ENCODE data around the gene RAP1GAP.
"Not testable (repeated sequence)": the region's sequence is repeated elsewhere in the genome, so short reads cannot be mapped to it uniquely, and the experiment has no call there.

Gene RAP1GAP

DNA sequence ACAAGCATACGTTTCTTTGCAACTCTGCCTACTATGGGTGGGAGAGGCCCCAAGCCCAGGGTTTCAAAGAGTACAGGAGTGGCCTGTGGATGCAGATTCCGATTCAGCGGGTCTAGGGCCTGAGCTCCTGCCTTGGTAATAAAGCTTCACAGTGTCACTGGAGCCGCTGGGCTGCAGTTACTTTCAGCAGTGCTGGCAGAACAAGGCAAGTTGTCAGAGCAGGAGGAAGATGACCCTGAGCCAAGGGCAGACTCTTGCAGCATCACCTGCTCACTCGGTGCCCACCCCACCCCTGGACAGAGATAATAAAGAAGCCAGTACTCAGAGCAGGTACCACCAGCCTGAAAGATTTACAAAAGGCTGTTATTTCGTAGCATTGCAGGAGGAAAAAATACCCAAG, 8.0 kb upstream of the RAP1GAP start:
- DNase-seq (ENCODE audit: low spot score), result no peak

DNA sequence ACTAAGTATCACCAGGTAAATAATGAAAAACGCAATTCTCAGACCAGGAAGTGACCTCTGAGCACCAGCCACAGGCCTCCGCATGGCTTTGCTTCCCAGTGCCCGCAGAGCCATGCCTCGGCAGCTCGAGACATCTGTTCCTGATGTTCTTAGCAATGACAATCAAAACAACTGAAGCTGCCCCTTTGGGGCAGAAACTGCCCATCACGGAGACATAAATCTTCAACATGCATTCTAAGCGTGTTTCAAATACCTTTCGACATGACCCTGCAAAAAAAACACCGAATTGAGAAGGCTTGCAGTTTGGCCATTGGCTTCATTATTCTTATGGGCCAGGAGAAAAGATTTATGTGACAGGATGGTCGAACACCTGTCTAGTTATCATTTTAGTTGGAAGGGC, 5.8 kb upstream of the RAP1GAP start:
- no peak for DNase-seq (ENCODE audit: low spot score)

DNA sequence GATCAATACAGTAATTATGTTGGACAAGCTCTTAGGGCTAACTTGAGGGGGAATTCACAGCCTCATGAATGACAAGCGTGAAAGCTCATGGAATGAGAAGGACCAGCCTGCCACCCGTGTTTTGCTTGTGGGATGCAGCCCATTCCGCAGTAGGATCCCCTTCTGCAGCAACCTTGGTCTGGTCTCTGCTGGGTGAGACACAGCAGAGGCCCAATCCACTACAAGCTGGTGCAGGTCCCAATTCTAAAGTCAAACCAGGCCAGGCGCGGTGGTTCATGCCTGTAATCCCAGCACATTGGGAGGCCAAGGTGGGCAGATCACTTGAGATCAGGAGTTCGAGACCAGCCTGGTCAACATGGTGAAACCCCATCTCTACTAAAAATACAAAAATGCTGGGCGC, 4.7 kb upstream of the RAP1GAP start:
- DNase-seq (ENCODE audit: low spot score), result not testable (repeated sequence)

DNA sequence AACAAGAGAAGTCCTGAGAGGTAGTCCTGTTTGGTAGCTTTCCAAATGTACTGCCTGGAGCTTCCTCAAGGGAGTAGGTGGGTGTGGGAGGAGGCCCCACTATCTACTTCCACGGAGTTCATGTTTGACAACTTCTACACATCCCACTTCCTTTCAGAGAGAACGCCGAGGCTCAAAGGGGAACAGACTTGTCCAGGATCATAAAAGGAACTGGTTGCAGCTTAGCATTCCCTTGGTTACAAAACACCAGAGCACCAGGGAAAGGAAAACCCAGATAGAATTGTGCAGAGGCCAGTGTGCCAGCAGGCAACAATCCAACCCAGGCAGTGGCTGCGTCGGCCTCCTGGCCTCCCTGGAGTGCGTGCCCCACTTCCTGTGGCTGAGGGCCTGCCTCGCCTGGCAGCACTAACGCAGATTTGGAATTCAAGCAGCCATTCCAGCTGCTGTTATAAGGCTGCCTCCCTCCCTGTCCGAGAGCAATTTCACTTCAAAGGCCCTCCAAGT, 4.2 kb upstream of the RAP1GAP start:
- DNase-seq (ENCODE audit: low spot score), result peak; percentile 25

DNA sequence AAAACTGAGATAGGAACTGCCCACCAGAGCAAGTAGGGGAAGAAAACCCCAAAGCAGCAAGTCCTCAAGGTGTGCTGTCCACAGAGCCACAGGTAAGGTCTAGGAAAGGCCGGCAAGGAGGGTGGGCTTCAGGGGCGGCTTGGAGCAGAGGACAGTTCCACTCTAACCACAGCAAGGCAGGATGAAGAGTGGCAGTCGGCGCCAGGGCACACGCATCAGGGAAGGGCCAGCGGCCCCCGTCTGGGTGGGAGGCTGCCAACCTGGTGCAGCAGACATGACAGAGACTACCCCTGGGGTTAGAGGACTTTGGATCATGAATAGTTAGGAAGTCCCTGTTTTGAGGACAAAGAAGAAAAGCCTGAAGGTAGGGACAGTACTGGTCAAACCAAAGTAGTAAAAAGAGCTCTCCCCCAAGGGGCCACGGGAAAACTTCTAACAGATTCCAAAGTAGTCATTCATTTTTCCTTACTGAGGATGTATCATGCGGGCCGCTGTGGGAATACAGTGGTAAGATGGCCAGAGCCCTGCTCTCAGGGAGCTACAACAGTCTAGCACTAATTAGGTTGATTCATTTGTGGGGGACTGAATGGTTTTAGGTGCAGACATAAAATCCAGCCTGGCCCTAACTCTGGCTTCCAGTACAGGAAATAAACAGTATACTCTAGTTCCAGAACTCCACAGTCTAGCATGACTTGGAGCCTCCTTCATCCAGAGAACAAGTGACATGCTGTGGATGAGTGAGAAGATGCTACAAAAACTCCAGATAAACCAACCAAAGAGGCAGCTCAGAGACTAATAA, 3.5 kb upstream of the RAP1GAP start:
- no peak for DNase-seq (ENCODE audit: low spot score)

DNA sequence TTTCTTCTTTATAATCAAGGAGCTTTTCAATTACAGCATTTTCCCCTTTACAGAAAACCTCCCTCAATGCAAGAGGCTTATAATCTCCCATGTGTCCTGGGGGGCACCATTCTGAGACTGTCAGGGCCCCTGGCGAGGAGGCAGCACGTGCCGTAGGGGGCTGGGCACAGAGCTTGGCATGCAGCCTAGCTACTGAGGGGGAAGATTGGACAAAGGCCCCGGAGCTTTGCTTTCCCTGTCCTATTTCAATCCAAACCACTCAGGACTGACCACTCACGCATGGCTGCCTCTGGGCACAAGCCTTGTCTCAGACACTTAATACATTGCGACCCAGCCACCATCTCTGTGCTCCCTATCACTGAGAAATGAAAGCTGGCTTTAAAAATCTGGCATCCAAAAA, 2.8 kb upstream of the RAP1GAP start:
- DNase-seq (ENCODE audit: low spot score), result no peak

DNA sequence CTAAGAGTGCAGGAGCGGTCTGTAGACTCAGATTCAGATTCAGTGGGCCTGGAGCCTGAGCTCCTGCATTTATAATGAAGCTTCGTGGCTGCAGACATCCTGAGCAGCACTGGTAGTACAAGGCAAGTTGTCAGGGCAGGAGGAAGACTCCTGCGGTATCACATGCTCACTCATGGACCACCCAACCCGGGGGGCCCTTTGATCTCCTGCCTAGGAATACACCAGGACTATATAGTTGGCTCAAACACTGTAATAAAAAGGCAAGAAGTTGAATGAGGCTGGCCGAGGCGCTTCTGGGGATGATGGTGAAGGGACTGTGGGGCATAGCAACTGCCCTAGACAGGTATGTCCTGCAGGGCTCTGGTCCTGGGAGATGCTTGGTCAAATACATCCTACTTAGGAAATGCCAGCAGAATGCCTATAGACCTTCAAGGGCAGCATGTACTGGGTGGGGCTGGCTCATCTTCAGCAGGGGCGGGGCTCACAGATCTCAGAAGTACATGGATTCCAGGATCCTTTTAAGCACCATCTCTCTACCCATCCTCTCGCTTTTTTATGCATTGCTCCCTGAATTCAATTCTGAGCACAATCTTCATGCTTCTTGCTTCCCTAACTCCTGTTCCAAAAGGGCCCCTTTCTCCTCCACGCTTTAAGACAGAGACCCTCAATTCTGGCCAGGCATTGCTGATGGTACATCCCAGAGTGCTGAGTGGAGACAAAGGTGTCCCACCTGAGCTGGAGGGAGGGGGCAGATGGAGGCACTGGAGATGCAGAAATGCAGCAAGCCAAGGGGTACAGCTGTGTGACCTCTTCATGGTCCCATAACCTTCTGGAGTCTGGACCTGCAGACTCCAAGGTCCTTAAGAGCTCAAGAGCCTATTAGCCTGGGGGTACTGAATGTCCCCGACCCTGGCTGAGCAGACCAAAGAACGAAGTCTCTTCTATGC, 2.1 kb upstream of the RAP1GAP start:
- no peak for DNase-seq (ENCODE audit: low spot score)

DNA sequence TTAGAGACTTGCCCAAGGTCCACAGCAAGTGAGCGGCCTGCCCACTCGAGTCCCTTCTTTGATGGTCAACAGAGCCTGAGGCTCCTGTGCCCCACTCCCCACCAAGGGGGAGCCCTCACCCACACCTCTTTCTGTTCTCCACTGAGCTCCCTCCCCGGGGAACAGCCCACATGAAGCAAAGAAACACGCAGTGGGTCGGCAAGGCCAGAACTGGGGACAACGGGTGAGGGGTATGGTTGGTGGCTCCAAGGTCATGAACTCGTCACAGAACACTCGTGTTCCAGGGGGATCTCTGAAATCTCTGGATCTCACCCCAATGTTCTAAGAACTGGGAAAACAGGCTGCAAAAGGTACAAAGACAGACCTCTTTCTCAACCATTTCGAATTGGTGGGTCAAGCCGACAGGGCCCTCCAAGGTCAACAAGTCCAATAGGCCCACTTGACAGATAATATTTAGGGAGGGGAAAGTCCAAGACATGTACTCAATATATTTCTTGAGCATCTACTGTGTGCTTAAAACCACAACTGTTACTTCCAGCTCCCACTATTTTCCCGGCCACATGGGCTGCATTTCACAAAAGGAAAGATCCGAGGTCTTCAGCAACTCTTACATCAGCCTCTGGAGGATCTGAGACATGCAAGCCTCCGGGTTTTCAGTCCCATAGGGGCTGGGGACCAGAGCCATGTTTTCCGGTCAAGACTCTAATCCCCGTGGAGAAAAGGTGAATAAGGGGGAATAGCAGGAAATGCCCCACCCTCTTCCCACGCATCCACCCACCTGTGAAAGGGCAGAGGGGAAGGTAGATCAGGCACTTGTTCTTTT, 1.1 kb upstream of the RAP1GAP start:
- no peak for DNase-seq (ENCODE audit: low spot score)

DNA sequence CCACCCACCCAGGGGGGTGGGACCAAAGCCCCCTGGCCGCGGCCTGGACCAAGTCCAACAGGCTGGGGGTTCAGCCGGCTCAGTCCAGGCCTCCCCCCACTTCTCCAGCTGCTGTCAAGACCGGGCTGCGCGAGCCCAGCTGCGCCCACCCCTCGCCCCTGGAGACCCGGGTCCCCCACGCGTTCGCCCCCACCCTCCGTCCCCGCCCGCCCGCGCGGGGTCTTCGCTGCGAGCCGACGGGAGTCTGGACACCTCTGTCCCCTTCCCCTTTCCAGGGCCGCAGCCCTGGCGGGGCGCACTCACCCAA, 253 bp downstream of the RAP1GAP start:
- no peak for DNase-seq (ENCODE audit: low spot score)

DNA sequence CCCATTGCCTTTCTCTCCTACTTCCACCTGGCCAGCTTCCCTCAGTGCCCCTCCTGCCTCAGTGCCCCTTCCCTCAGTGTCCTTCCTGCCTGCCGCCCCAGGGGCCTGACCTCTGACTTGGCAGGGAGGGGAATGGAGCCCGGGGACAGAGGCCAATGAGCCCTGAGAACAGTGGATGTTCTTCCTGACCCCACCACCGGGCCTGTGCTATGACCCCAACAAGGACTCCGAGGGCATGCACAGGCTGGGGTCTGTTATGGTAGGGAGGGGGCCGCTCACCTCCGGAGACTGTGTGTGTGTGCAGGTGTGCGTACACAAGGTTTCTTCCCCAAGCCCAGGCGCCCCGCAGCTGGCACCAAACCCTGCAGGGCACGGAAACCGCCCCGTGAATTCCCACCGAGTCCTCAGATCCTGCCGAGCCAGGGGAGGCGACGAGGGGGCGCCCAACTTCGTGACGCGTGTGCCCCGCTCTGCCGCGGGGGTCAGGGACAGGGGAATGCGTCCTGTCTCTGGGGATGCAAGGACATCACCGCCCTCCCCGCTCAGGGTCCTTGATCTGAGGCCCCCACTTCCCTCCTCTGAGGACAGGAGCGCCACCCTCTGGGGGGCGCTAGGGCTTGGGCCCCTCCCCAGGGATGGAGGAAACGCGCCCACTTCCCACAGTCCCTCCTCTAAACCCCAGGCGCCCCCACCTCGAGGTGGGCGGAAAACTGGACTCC, 766 bp downstream of the RAP1GAP start:
- DNase-seq (ENCODE audit: low spot score), result no peak

DNA sequence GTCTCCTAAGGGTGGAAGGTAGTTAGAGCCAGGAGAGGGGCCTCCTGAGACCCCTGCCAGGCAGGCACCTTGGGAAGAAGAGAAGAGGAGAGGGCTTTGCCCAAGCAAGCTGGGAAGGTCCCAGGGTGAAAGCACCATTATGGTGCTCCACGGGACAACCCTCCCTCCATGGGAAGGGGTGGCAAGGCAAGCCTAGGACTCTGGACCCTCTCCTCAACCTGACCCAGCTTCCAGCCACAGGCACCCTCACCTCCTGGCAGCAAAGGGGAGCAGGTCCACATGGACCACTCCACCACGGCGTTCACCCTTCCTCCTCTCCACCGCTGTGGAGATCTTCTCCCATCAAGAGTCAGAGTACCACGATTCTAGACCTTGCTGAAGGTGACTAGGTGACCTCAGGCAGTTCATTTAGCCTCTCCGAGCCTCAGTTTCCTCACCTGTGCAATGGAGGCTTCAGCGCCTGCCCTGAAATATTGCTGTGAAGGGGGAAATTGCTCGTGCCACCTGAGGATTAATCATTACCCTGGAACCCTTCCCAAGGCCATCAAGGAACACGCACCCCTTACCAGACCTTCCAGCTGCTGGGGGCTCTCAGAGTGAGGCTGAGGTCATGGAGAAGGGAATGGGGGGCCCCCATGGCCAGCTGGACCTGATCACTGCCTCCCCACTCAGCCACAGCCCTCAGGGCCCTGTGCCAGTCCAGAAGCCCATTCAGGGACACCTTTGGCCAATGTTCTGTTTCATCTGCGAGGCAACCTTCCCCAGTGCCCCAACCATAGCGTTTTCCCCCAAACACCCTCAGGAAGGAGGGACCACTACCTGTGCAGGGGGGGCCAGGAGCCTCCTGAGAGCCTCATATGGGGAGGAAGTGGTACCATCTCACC, 1.6 kb downstream of the RAP1GAP start:
- no peak for DNase-seq (ENCODE audit: low spot score)

DNA sequence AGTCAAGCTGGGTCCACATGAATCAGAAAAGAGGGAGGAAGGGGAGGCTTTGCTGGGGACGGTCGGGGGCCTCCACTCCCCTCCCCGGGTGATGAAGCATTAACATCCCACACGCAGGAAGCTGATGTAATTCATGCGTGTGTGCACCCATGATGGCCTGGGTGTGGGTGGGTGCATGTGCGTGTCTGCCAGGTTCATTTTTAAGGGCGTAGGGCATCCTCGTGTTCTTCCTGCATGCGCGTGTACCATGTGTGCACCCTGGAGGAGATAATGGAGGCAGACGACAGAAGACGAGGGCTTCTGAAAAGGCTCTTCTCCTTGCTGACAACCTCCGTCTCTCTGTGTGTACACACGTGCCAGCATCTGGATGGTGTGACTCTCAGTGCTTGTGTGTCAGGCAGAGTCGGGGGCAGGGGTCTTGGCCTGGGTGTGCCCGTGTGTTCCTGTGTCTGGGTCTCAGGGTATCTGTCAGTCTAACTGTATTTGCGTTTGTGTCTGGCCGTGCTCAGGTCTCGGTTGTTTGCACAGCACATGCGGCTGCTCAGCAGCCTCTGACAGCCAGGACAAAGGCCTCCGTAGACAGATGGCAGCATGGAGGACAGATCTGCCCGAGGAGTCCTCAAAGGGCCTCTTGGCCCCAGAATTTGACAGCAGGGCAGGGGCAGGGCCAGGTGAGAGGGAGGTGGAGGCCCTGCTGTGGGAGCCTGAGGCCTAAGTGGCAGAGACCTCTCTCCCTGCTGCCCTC, 2.4 kb downstream of the RAP1GAP start:
- DNase-seq (ENCODE audit: low spot score), result no peak

DNA sequence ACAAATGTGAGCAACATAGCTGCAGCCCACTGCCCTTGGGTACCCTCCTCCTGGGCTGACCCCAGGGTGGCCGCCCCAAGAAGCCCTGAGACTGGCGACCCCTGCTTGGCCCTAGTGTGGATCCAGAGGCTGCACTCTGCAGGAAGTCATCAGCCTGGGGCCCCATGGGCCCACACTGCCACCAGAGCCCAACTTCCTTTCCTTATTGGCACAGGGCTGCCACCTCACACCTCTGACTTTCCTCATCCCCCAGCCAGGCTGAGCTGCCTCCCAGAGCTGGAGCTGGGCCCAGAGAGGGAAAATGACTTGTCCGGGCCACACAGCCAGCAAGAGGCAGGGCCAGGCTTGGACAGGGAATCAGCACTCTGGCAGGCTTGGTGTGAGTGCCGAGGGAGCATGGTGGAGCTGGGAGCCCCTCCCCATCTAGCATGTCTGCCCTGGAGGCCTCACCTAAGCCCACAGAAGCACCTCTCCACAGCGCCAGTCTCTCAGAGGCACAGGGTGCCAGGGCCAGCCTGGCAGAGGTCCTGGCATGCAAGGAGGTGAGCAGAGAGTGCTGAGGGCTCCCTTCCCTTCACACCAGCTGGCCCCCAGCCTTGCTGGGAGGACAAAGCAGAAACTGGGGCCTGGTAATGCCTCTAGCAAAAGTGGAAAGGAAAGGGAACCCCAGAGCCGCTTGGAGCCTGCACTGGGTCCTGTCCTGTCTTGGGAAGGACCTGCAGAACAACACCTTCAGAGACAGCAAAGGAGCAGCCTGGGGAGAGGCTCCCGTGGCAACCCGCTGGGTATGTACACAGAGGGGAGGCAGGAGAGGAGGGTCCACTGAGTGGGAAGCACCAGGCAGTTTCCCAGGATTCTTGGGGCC, 3.2 kb downstream of the RAP1GAP start:
- peak; percentile 55 for DNase-seq (ENCODE audit: low spot score)

DNA sequence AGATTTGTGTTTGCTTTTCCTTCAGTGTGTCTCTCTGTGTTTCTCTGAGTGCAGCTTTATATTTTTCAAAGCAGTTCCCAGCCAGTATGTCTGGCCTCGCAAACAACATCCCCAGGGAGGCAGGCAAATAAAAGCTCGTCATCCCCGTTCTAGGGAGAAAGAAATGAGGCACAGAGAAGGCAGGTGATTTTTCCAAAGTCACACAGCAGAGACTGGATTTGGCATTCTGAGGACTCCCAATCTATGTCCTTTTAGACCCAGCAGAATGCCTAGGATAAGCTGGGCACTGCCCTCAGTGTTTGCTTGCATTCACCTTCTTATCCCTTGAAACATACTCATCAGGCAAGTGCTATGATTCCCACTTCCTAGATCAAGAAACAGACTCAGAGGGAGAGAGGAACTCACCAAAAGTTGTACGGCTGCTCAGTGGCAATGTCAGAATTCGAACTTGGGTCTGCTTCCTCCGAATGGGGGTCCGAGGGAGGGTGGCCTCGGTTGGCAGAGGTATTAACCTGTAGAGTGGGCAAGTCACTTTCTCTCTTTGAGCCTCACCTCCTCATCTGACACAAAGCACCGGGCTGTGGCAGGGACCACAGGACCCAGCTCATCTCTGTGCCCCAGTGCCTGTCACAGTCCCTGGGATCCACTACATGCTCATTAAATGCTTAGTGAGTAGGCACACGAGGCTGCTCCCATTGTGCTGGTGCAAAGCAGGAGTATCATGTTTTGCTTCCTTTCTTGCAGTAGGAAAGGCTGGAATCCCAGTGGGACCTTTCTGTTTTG, 4.2 kb downstream of the RAP1GAP start:
- no peak for DNase-seq (ENCODE audit: low spot score)

DNA sequence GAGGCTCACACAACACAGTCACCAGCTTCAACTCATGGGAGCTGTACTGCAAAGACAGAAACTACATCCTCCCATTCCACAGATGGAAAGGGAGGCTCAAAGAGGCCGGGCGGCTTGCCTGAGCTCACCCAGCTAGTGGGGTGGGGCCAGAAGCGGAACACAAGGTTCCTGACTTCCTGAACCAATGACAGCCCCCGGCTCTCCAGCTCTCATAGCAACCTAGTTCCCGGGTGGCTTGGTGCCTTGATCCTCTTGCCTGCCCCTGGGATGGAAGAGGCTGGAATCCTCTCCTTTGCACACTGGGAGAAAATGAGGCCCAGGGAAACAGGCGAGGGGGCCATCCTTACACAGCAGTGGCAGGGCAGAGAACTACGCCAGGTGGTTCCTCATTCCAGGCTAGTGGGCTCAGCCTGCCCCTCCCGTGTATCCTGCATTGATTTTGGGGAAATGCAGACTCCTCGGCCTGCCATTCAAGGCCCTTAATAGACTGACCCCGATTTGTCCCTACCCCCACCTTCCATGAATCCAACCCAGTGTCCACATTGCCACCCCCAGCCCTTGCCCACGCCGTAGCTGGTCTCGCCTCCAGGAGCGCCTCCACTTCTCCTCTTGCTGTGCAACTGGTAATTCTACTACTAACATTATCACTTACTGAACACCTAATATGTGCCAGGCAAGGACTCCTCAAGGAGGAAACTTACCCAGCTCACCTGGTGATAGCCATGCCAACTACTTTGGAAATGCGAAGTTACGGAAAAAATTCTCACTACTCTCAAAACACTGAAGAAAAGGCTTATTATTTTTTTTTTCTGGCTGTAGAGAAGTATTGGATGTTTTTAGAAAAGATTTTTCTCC, 5.0 kb downstream of the RAP1GAP start:
- DNase-seq (ENCODE audit: low spot score), result no peak

DNA sequence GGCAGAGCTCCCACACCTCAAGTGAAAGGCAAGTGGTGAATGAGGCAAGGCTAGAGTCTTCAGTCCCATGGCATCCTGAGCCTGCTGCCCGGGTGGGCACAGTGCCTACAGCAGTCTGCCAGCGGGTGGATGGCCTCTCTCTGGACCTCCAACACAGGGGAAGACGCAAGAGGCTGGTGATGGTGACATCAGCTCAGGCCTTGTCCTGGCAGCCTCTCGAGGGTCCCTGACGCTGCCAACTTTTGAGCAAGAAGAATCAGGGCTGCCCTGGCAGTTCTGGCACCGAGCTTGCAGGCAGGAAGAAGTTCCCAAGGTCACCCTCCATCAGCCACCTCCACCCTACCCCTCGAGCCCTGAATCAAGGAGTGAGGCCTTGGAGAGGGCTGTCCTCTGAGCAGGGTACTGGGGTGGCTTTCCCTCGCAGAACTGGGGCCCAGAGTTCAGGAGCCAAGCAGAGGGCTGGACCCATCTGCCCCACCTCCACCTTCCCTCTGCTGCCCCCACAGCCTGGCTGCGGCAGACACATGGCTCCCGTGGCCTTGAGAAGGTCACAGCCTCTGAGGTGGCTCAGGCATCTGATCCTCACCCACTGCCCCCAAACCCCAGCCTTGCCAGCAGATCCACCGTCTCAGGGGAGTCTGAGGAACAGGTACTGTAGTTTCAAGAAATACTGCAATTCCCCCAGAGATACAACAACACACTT, 5.8 kb downstream of the RAP1GAP start:
- no peak for DNase-seq (ENCODE audit: low spot score)
